HepG2 (cell line): ENCODE data around the gene NT5DC1. TPM values are rescaled to one million over a fixed set of nuclear protein-coding genes. Genes with fewer than 3 reads are reported as not detected.

ENCODE experiments used
- ARNT ChIP-seq: fragments of 450-650 bp; IDR thresholded peaks from 2 replicates; pipeline ENCODE4 v1.6.1; 2017
- CREB1 ChIP-seq, 2 experiments: fragments of 450-650 bp in 1 of 2; IDR thresholded peaks; 2 replicates each; pipeline ENCODE4 v1.6.1; 2016 to 2017; ENCODE audit warnings: control low read depth in 1 of 2, mild to moderate bottlenecking in 1 of 2, missing compliant biosample characterization in 1 of 2, missing genetic modification characterization in 1 of 2
- CREM ChIP-seq, 2 experiments: sonication (generic) in 1 of 2; formaldehyde crosslinking in 1 of 2; IDR thresholded peaks; 2 replicates each; pipeline versions ENCODE4 v1.4.0 to v1.6.1; 2016 to 2020; ENCODE audit warnings: antibody characterized with exemption in 1 of 2, mild to moderate bottlenecking in 1 of 2, missing genetic modification reagents in 1 of 2
- HNRNPH1 ChIP-seq: fragments of 200-400 bp; formaldehyde crosslinking; optimal IDR thresholded peaks from 2 replicates; pipeline ENCODE3; 2017; ENCODE audit warnings: mild to moderate bottlenecking, low read depth, low read length
- MLLT10 ChIP-seq: sonication (generic); formaldehyde crosslinking; IDR thresholded peaks from 2 replicates; pipeline ENCODE4 v1.4.0; 2020; ENCODE audit warnings: missing genetic modification reagents
- PHF5A ChIP-seq: IDR thresholded peaks from one replicate; pipeline ENCODE4 v1.6.1; 2018; ENCODE audit warnings: low read depth, missing genetic modification reagents; ENCODE audit not compliant: unreplicated experiment
- SIX1 ChIP-seq: sonication (generic); formaldehyde crosslinking; IDR thresholded peaks from 2 replicates; pipeline ENCODE4 v1.4.0; 2020; ENCODE audit warnings: missing genetic modification reagents, borderline replicate concordance
- SMARCC2 ChIP-seq: fragments of 450-650 bp; IDR thresholded peaks from 2 replicates; pipeline ENCODE4 v1.6.1; 2017; ENCODE audit warnings: antibody characterized with exemption, mild to moderate bottlenecking
- SOX5 ChIP-seq: IDR thresholded peaks from 2 replicates; pipeline ENCODE4 v1.6.1; 2016; ENCODE audit warnings: borderline replicate concordance
- ZBTB8A ChIP-seq: sonication (generic); formaldehyde crosslinking; IDR thresholded peaks from 2 replicates; pipeline ENCODE4 v1.4.0; 2020; ENCODE audit warnings: mild to moderate bottlenecking, low read depth, missing genetic modification reagents, borderline replicate concordance
- polyA plus RNA-seq, 8 experiments: library from polyadenylated mRNA; depleted of rRNA in 3 of 8; stranded (reverse) in 7 of 8; unstranded in 1 of 8; fragments of >200 nt; fragmentation: Illumina TruSeq in 4 of 8; extraction: Trizol in 4 of 8; gene quantifications; 2 replicates each; pipeline versions ENCODE4 v1.2.1 to v1.2.3, GENCODE V29; 2011 to 2016; ENCODE audit warnings: low read depth in 4 of 8, missing spikeins in 1 of 8, mixed read lengths in 1 of 8; ENCODE audit not compliant: insufficient read depth in 1 of 8
- total RNA-seq, 5 experiments: library from RNA; depleted of rRNA; stranded (reverse); fragments of >200 nt; fragmentation: Illumina TruSeq; extraction: Trizol; gene quantifications; 2 replicates each; pipeline ENCODE4 v1.2.3, GENCODE V29; 2016; ENCODE audit warnings: low read depth in 1 of 5
- TF ChIP-seq, protein P1 (sequence below): sonication (generic); formaldehyde crosslinking; IDR thresholded peaks from 2 replicates; pipeline ENCODE4 v1.5.1; 2020; ENCODE audit warnings: missing genetic modification reagents, mild to moderate bottlenecking, borderline replicate concordance
- TF ChIP-seq, protein P2 (sequence below): sonication (generic); formaldehyde crosslinking; IDR thresholded peaks from 2 replicates; pipeline ENCODE4 v1.4.0; 2020; ENCODE audit warnings: missing genetic modification reagents
- TF ChIP-seq, protein P3 (sequence below): sonication (generic); formaldehyde crosslinking; IDR thresholded peaks from 2 replicates; pipeline ENCODE4 v1.5.0; 2020; ENCODE audit warnings: mild to moderate bottlenecking, missing genetic modification reagents

Gene NT5DC1
- total and polyA plus RNA-seq, 2 of the 13 experiments (the other 11 are each of a cell fraction or from before 2014, with no cell fraction given), result 27.0 to 56.1 TPM

DNA sequence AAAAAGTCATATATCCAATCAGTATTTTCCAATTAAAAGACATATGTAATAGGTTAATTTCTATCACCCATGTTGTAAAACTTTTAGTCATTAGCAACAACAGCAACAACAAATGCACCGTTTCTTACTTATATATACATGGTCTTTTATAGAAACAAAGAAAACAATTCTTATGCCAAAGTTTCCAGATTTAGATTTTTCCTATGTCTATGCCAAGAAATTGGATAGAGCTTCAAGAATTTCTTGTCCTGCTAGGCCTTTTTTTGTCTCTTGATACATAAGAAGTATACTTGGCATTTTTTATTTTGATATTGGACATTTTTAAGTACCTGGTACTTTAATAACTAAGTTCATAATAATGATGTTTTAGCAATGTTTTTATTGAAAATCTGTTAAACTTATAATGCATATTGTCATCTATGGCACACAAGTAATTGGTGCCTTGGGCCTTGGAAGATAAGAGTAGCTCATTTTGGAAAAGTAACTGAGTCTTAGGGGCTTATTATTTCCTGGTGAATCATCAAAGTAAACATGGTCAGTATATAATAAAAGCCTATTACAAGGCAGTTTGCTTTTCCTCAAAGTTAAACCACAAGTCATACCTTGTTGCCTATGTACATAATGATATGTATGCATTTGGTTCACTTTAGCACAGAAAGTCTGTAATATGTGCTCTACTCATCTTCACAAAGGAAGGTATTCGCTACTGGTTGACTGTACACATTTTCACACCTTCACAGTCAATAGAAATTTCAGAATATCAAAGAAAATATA is 29.9 kb upstream of the NT5DC1 start (continued):
- no peak for TF ChIP-seq CREB1 (IDR thresholded peaks at IDR 0.05)
- no peak for TF ChIP-seq CREB1 (CRISPR knock-in tag; IDR thresholded peaks at IDR 0.05)
- TF ChIP-seq HNRNPH1, result no peak
- TF ChIP-seq SOX5 (CRISPR knock-in tag), result peak; percentile 54; the same call in 1 of the 2 replicates
- no peak for TF ChIP-seq ZBTB8A (CRISPR knock-in tag)
- TF ChIP-seq ARNT, result no peak
- TF ChIP-seq, protein P1, sequence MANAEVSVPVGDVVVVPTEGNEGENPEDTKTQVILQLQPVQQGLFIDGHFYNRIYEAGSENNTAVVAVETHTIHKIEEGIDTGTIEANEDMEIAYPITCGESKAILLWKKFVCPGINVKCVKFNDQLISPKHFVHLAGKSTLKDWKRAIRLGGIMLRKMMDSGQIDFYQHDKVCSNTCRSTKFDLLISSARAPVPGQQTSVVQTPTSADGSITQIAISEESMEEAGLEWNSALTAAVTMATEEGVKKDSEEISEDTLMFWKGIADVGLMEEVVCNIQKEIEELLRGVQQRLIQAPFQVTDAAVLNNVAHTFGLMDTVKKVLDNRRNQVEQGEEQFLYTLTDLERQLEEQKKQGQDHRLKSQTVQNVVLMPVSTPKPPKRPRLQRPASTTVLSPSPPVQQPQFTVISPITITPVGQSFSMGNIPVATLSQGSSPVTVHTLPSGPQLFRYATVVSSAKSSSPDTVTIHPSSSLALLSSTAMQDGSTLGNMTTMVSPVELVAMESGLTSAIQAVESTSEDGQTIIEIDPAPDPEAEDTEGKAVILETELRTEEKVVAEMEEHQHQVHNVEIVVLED (CRISPR knock-in tag), result no peak
- no peak for TF ChIP-seq MLLT10 (CRISPR knock-in tag)
- no peak; the same call in 1 of the 2 replicates for TF ChIP-seq SIX1
- TF ChIP-seq CREM (IDR thresholded peaks at IDR 0.05), result 0 out of 2 replicates have a peak, but pooled peaks have one; percentile 22
- no peak for TF ChIP-seq CREM (CRISPR knock-in tag; IDR thresholded peaks at IDR 0.05)
- no peak for TF ChIP-seq PHF5A (CRISPR knock-in tag)
- TF ChIP-seq SMARCC2, result no peak
- TF ChIP-seq, protein P2, sequence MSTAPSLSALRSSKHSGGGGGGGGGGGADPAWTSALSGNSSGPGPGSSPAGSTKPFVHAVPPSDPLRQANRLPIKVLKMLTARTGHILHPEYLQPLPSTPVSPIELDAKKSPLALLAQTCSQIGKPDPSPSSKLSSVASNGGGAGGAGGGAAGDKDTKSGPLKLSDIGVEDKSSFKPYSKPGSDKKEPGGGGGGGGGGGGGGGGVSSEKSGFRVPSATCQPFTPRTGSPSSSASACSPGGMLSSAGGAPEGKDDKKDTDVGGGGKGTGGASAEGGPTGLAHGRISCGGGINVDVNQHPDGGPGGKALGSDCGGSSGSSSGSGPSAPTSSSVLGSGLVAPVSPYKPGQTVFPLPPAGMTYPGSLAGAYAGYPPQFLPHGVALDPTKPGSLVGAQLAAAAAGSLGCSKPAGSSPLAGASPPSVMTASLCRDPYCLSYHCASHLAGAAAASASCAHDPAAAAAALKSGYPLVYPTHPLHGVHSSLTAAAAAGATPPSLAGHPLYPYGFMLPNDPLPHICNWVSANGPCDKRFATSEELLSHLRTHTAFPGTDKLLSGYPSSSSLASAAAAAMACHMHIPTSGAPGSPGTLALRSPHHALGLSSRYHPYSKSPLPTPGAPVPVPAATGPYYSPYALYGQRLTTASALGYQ, result no peak
- TF ChIP-seq, protein P3, sequence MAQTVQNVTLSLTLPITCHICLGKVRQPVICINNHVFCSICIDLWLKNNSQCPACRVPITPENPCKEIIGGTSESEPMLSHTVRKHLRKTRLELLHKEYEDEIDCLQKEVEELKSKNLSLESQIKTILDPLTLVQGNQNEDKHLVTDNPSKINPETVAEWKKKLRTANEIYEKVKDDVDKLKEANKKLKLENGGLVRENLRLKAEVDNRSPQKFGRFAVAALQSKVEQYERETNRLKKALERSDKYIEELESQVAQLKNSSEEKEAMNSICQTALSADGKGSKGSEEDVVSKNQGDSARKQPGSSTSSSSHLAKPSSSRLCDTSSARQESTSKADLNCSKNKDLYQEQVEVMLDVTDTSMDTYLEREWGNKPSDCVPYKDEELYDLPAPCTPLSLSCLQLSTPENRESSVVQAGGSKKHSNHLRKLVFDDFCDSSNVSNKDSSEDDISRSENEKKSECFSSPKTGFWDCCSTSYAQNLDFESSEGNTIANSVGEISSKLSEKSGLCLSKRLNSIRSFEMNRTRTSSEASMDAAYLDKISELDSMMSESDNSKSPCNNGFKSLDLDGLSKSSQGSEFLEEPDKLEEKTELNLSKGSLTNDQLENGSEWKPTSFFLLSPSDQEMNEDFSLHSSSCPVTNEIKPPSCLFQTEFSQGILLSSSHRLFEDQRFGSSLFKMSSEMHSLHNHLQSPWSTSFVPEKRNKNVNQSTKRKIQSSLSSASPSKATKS, result no peak
- TF ChIP-seq, all 625 proteins: peak for 37
